A549 (cell line): ENCODE results near the gene PROC. TPM values are rescaled to one million over a fixed set of nuclear protein-coding genes. Genes with fewer than 3 reads are reported as not detected.
A peak's percentile ranks its signal among the peaks of the same experiment; 100 is the strongest.

ENCODE experiments used
- CHD4 ChIP-seq: fragments of 200-600 bp; sonication (generic); IDR thresholded peaks from 2 replicates; pipeline ENCODE4 v1.6.1; 2016; ENCODE audit warnings: antibody characterized with exemption, mild to moderate bottlenecking, borderline replicate concordance
- EHMT2 ChIP-seq: fragments of 200-600 bp; sonication (generic); IDR thresholded peaks from 2 replicates; pipeline ENCODE4 v1.6.1; 2016; ENCODE audit warnings: antibody characterized with exemption, low read depth, mild to moderate bottlenecking, moderate library complexity
- EP300 ChIP-seq, 2 experiments: fragments of >200 bp; sonication (Bioruptor Twin); formaldehyde crosslinking; IDR thresholded peaks; 2 replicates in 1 of 2; 3 replicates in 1 of 2; pipeline ENCODE4 v1.6.1; 2016 to 2017
- FOSL2 ChIP-seq, 2 experiments: fragments of 450-650 bp in 1 of 2; fragments of >200 bp in 1 of 2; sonication (Bioruptor Twin) in 1 of 2; formaldehyde crosslinking; IDR thresholded peaks; 2 replicates each; pipeline versions ENCODE4 v1.5.0 to v1.6.1; 2016 to 2020; ENCODE audit warnings: mild to moderate bottlenecking in 1 of 2, moderate library complexity in 1 of 2
- FOXS1 ChIP-seq: fragments of 250-450 bp; sonication (Bioruptor Pico); IDR thresholded peaks from 2 replicates; pipeline ENCODE4 v1.5.0; 2020; ENCODE audit warnings: mild to moderate bottlenecking, moderate library complexity
- HOXA7 ChIP-seq: fragments of 250-450 bp; sonication (Bioruptor Pico); IDR thresholded peaks from 2 replicates; pipeline ENCODE4 v1.5.0; 2020; ENCODE audit warnings: mild to moderate bottlenecking, moderate library complexity
- HOXB13 ChIP-seq: fragments of 250-450 bp; sonication (Bioruptor Pico); IDR thresholded peaks from 2 replicates; pipeline ENCODE4 v1.5.0; 2020; ENCODE audit warnings: low read depth, mild to moderate bottlenecking, moderate library complexity
- HOXB5 ChIP-seq: fragments of 250-450 bp; sonication (Bioruptor Pico); IDR thresholded peaks from 2 replicates; pipeline ENCODE4 v1.5.0; 2020; ENCODE audit warnings: mild to moderate bottlenecking, moderate library complexity
- JUN ChIP-seq, 2 experiments: fragments of >200 bp; sonication (Bioruptor Twin); formaldehyde crosslinking; IDR thresholded peaks; 2 replicates in 1 of 2; 3 replicates in 1 of 2; pipeline ENCODE4 v1.6.1; 2016 to 2017
- JUNB ChIP-seq: fragments of >200 bp; sonication (Bioruptor Twin); formaldehyde crosslinking; IDR thresholded peaks from 2 replicates; pipeline ENCODE4 v1.6.1; 2016
- MAFK ChIP-seq: fragments of 450-650 bp; IDR thresholded peaks from 2 replicates; pipeline ENCODE4 v1.6.1; 2014; ENCODE audit not compliant: partially characterized antibody
- MAX ChIP-seq: IDR thresholded peaks from 2 replicates; pipeline ENCODE4 v1.6.1; 2012
- MYC ChIP-seq: IDR thresholded peaks from 2 replicates; pipeline ENCODE4 v1.6.1; 2012; ENCODE audit warnings: mild to moderate bottlenecking, inconsistent platforms, low read length, improper control_type of control experiment, borderline replicate concordance
- NFE2L2 ChIP-seq: fragments of 150-350 bp; conservative IDR thresholded peaks from 2 replicates; pipeline ENCODE4 v1.6.1; 2014; ENCODE audit warnings: low read length
- PHF8 ChIP-seq: fragments of 200-600 bp; sonication (generic); IDR thresholded peaks from 2 replicates; pipeline ENCODE4 v1.6.1; 2016; ENCODE audit warnings: low read depth, mild to moderate bottlenecking, antibody characterized with exemption, moderate library complexity, borderline replicate concordance
- POLR2AphosphoS2 ChIP-seq: conservative IDR thresholded peaks from 2 replicates; pipeline ENCODE4 v1.6.1; 2012; ENCODE audit warnings: low read length, improper control_type of control experiment, inconsistent platforms
- RAD21 ChIP-seq, 2 experiments: fragments of >200 bp in 1 of 2; sonication (Bioruptor Twin) in 1 of 2; formaldehyde crosslinking in 1 of 2; IDR thresholded peaks in 1 of 2; conservative IDR thresholded peaks in 1 of 2; 2 replicates in 1 of 2; 3 replicates in 1 of 2; pipeline ENCODE4 v1.6.1; 2012 to 2018; ENCODE audit warnings: inconsistent platforms in 1 of 2
- RCOR1 ChIP-seq: fragments of 150-350 bp; IDR thresholded peaks from 2 replicates; pipeline ENCODE4 v1.6.1; 2014; ENCODE audit warnings: antibody characterized with exemption, low read length, low read depth
- RNF2 ChIP-seq: fragments of 200-600 bp; sonication (generic); IDR thresholded peaks from 2 replicates; pipeline ENCODE4 v1.6.1; 2016; ENCODE audit warnings: low read depth, mild to moderate bottlenecking, antibody characterized with exemption, moderate library complexity, borderline replicate concordance
- SMC3 ChIP-seq: fragments of >200 bp; sonication (Bioruptor Twin); formaldehyde crosslinking; IDR thresholded peaks from 3 replicates; pipeline ENCODE4 v1.6.1; 2018; ENCODE audit warnings: inconsistent platforms
- TP53 ChIP-seq: fragments of 250-450 bp; sonication (Bioruptor Pico); IDR thresholded peaks from 2 replicates; pipeline ENCODE4 v1.5.0; 2021; ENCODE audit warnings: mild to moderate bottlenecking, moderate library complexity
- ZC3H11A ChIP-seq: fragments of 450-650 bp; IDR thresholded peaks from 2 replicates; pipeline ENCODE4 v1.6.1; 2014; ENCODE audit warnings: antibody characterized with exemption, mild to moderate bottlenecking
- ZFP36 ChIP-seq: fragments of 450-650 bp; IDR thresholded peaks from 2 replicates; pipeline ENCODE4 v1.6.1; 2014; ENCODE audit warnings: borderline replicate concordance; ENCODE audit not compliant: partially characterized antibody
- ZNF302 ChIP-seq: fragments of 250-450 bp; sonication (Bioruptor Pico); IDR thresholded peaks from 2 replicates; pipeline ENCODE4 v1.9.0; 2021; ENCODE audit warnings: inconsistent platforms, mild to moderate bottlenecking, moderate library complexity
- polyA plus RNA-seq, 4 experiments: library from polyadenylated mRNA; depleted of rRNA in 3 of 4; stranded (reverse); fragments of >200 nt; fragmentation: RNase III in 1 of 4; extraction: RNeasy Plus Mini Kit Qiagen cat#74134 plus additional on column Dnase treatment in 1 of 4; gene quantifications; 2 replicates in 3 of 4; 3 replicates in 1 of 4; pipeline ENCODE4 v1.2.3, GENCODE V29; 2011 to 2017
- TF ChIP-seq, protein P1 (sequence below): fragments of >200 bp; sonication (Bioruptor Twin); formaldehyde crosslinking; IDR thresholded peaks from 2 replicates; pipeline ENCODE4 v1.6.1; 2016
- TF ChIP-seq, protein P2 (sequence below): IDR thresholded peaks from 2 replicates; pipeline ENCODE4 v1.6.1; 2012; ENCODE audit warnings: low read depth, borderline replicate concordance

The PROC gene
- polyA plus RNA-seq, 2 of the 4 experiments (the other 2 are of a cell fraction), result 2.0 to 7.9 TPM

- peak; percentile 62 for TF ChIP-seq MAX
- no peak for TF ChIP-seq HOXB5 (CRISPR knock-in tag)
- peak; percentile 74 for TF ChIP-seq JUNB
- TF ChIP-seq ZC3H11A, result no peak
- TF ChIP-seq RNF2, result no peak
- TF ChIP-seq TP53 (CRISPR knock-in tag), result no peak
- no peak for TF ChIP-seq ZNF302 (CRISPR knock-in tag)
- peak; percentile 77 for TF ChIP-seq ZFP36
- 0 out of 2 replicates have a peak, but pooled peaks have one; percentile 52 for TF ChIP-seq FOSL2 (IDR thresholded peaks at IDR 0.05)
- TF ChIP-seq FOSL2 (CRISPR knock-in tag; IDR thresholded peaks at IDR 0.05), result peak; percentile 85
- TF ChIP-seq, protein P1, sequence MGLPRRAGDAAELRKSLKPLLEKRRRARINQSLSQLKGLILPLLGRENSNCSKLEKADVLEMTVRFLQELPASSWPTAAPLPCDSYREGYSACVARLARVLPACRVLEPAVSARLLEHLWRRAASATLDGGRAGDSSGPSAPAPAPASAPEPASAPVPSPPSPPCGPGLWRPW, result peak; percentile 62
- no peak; a peak in 1 of 5 replicates for TF ChIP-seq RAD21 (conservative IDR thresholded peaks at IDR 0.05 in 1 of 2, IDR thresholded peaks at IDR 0.05 in 1 of 2)
- TF ChIP-seq HOXB13, result no peak; the same call in 1 of the 2 replicates
- 0 out of 3 replicates have a peak, but pooled peaks have one; percentile 8 for TF ChIP-seq SMC3
- TF ChIP-seq NFE2L2, result peak; percentile 97
- TF ChIP-seq EP300 (IDR thresholded peaks at IDR 0.05), result no peak; a peak in 1 of 5 replicates
- no peak for TF ChIP-seq POLR2AphosphoS2
- peak; percentile 99 for TF ChIP-seq MAFK
- no peak for TF ChIP-seq CHD4
- TF ChIP-seq JUN (IDR thresholded peaks at IDR 0.05), result peak in 1 of 2 experiments; percentile 62; a peak in 1 of 5 replicates
- TF ChIP-seq FOXS1 (CRISPR knock-in tag), result peak; percentile 73; the same call in 1 of the 2 replicates
- no peak for TF ChIP-seq PHF8
- no peak for TF ChIP-seq RCOR1
- TF ChIP-seq, protein P2, sequence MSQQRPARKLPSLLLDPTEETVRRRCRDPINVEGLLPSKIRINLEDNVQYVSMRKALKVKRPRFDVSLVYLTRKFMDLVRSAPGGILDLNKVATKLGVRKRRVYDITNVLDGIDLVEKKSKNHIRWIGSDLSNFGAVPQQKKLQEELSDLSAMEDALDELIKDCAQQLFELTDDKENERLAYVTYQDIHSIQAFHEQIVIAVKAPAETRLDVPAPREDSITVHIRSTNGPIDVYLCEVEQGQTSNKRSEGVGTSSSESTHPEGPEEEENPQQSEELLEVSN, result 0 out of 2 replicates have a peak, but pooled peaks have one; percentile 39
- TF ChIP-seq MYC, result no peak
- TF ChIP-seq HOXA7 (CRISPR knock-in tag), result no peak
- no peak for TF ChIP-seq EHMT2
Observed at GRCh38 chr2:127413782-127414637, 4.2 kb upstream of the PROC start (continued).
